A673 (cell line): ENCODE results near the gene OR2T8. TPM values are rescaled to one million over a fixed set of nuclear protein-coding genes. Genes with fewer than 3 reads are reported as not detected.

ENCODE experiments used
- BruUV-seq: library from RNA; stranded (reverse); fragments of 400-500 nt; replicated peaks from 2 replicates; lab custom pipeline; 2021; lab: Mats Ljungman, UMichigan
- CTCF ChIA-PET: fragments of 300-600 bp; sonication (Branson Sonifier 250); formaldehyde crosslinking; loops from one replicate; lab custom pipeline; 2022; ENCODE audit warnings: antibody characterized with exemption; lab: Charles Lee
- POLR2A ChIA-PET: fragments of 300-600 bp; sonication (Branson Sonifier 250); formaldehyde crosslinking; loops from one replicate; lab custom pipeline; 2022; ENCODE audit warnings: antibody characterized with exemption; ENCODE audit not compliant: low non-redundant PET; lab: Charles Lee
- DNase-seq: peaks from one replicate; pipeline ENCODE4 v3.0.0-alpha.2; 2015; ENCODE audit warnings: low spot score
- H3K27ac ChIP-seq: fragments of 200-600 bp; sonication (generic); 2 replicates; pipeline ENCODE4 v1.5.1; 2016; ENCODE audit warnings: mixed run types, low read depth, mild to moderate bottlenecking, mixed read lengths, antibody characterized with exemption, low read length; ENCODE audit not compliant: poor library complexity, severe bottlenecking
- H3K27me3 ChIP-seq: fragments of 200-600 bp; sonication (generic); replicated peaks from 2 replicates; pipeline ENCODE4 v1.6.1; 2017; ENCODE audit warnings: mixed run types, low read depth, mild to moderate bottlenecking, mixed read lengths, antibody characterized with exemption, low read length; ENCODE audit not compliant: insufficient read depth, poor library complexity
- H3K36me3 ChIP-seq: fragments of 200-600 bp; sonication (generic); 2 replicates; pipeline ENCODE4 v1.6.1; 2016; ENCODE audit warnings: mixed run types, mild to moderate bottlenecking, mixed read lengths, antibody characterized with exemption, low read length; ENCODE audit not compliant: insufficient read depth, poor library complexity, severe bottlenecking
- H3K4me1 ChIP-seq: fragments of 200-600 bp; sonication (generic); 2 replicates; pipeline ENCODE4 v1.6.1; 2017; ENCODE audit warnings: mixed run types, mild to moderate bottlenecking, mixed read lengths, antibody characterized with exemption, low read length; ENCODE audit not compliant: insufficient read depth, poor library complexity, severe bottlenecking
- H3K4me3 ChIP-seq: fragments of 200-600 bp; sonication (generic); 2 replicates; pipeline ENCODE4 v1.5.1; 2016; ENCODE audit warnings: low read depth, mixed run types, mild to moderate bottlenecking, mixed read lengths, low read length; ENCODE audit not compliant: poor library complexity, severe bottlenecking
- H3K9me3 ChIP-seq: fragments of 200-600 bp; sonication (generic); 2 replicates; pipeline ENCODE4 v1.6.1; 2016; ENCODE audit warnings: mixed run types, low read depth, mild to moderate bottlenecking, mixed read lengths, antibody characterized with exemption, low read length; ENCODE audit not compliant: poor library complexity, severe bottlenecking
- EZH2 ChIP-seq: fragments of 200-600 bp; sonication (generic); IDR thresholded peaks from 2 replicates; pipeline ENCODE4 v1.6.1; 2017; ENCODE audit warnings: borderline replicate concordance, low read depth, mild to moderate bottlenecking, mixed read lengths, antibody characterized with exemption, low read length; ENCODE audit not compliant: poor library complexity, severe bottlenecking
- intact Hi-C: fragments of 100-400 bp; cut with micrococcal nuclease; formaldehyde crosslinking; loops from one replicate; pipeline ENCODE4 v1.10.0; 2022; ENCODE audit not compliant: unreplicated experiment
- total RNA-seq: library from RNA; stranded (reverse); gene quantifications from 2 replicates; pipeline ENCODE4 v1.2.3, GENCODE V29; 2021
- TF ChIP-seq, protein P1 (sequence below): fragments of 300-800, 200-600 bp; sonication (generic); conservative IDR thresholded peaks from 2 replicates; pipeline ENCODE4 v1.5.1; 2017; ENCODE audit warnings: low read depth, mild to moderate bottlenecking, antibody characterized with exemption, low read length, moderate library complexity, mixed read lengths

OR2T8 gene
- total RNA-seq, 1 experiment from 2014 or later = not detected

DNA sequence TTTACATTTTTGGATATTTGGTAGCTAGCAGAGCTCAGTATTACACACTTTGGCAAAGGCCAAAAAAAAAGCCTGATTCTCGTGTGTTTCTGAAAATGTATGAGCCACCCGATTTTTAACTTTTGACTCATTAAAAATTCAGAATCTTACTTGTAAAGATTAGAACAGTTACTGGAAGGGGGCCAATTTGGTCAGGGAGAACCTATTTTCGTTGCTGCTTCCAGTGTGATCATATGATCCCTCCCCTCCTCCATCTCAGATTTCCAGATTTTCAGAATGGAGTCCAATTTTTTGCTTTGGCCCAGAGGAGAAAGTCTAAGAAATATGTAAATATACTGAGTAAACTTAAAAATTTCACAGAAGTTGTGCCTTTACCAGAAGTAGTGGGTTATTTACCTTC, 41.7 kb downstream of the OR2T8 start:
- no peaks in the 10 kb centered on the region for H3K4me1 ChIP-seq
- TF ChIP-seq, protein P1, sequence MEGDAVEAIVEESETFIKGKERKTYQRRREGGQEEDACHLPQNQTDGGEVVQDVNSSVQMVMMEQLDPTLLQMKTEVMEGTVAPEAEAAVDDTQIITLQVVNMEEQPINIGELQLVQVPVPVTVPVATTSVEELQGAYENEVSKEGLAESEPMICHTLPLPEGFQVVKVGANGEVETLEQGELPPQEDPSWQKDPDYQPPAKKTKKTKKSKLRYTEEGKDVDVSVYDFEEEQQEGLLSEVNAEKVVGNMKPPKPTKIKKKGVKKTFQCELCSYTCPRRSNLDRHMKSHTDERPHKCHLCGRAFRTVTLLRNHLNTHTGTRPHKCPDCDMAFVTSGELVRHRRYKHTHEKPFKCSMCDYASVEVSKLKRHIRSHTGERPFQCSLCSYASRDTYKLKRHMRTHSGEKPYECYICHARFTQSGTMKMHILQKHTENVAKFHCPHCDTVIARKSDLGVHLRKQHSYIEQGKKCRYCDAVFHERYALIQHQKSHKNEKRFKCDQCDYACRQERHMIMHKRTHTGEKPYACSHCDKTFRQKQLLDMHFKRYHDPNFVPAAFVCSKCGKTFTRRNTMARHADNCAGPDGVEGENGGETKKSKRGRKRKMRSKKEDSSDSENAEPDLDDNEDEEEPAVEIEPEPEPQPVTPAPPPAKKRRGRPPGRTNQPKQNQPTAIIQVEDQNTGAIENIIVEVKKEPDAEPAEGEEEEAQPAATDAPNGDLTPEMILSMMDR = no peak
- TF ChIP-seq EZH2 = no peak
- CTCF ChIA-PET = no interaction called here
- H3K4me3 ChIP-seq = no peak overlapping the region
- POLR2A ChIA-PET = no interaction called here
- intact Hi-C loops = no loop called here
- no peaks in the 10 kb centered on the region for H3K9me3 ChIP-seq
- DNase-seq = no peak
- BruUV-seq = no TSS peak
- no peak overlapping the region for H3K27ac ChIP-seq
- no peaks in the 10 kb centered on the region for H3K36me3 ChIP-seq
- H3K27me3 ChIP-seq = no peaks in the 10 kb centered on the region

DNA sequence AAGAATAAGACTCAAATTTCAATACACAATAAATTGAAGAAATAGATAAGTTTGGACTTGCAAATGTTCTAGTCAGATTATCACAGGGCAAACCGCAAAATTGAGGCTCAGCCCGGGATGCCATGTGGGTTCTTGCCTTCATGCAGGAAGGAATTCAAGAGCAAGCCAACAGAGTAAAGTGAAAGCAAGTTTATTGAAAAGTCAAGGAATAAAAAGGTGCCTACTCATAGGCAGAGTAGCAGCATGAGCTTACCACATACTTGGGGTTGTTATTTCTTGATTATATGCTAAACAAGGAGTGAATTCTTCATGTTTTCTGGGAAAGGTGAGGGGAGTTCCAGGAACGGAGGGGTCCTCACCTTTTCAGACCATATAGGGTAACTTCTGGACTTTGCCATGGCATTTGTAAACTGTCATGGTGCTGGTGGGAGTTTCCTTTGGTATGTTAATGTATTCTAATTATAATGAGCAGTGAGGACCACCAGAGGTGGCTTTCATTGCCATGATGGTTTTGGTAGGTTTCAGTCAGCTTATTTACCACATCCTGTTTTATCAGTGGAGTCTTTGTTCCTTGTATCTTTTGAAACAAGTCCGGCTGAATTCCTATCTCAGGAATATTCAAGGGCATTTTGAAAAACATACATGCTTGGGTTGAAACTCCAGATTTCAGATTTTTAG, 43.0 kb downstream of the OR2T8 start:
- Histone ChIP-seq H3K27ac (no peak overlapping the region), H3K9me3 (no peaks in the 10 kb centered on the region), H3K4me3 (no peak overlapping the region), H3K36me3 (no peaks in the 10 kb centered on the region), H3K4me1 (no peaks in the 10 kb centered on the region), H3K27me3 (no peaks in the 10 kb centered on the region)
- ChIA-PET CTCF (no interaction called here), POLR2A (no interaction called here)
- TF ChIP-seq EZH2 = no peak
- TF ChIP-seq, protein P1 = no peak
- no TSS peak for BruUV-seq
- intact Hi-C loops = no loop called here
- no peak for DNase-seq

DNA sequence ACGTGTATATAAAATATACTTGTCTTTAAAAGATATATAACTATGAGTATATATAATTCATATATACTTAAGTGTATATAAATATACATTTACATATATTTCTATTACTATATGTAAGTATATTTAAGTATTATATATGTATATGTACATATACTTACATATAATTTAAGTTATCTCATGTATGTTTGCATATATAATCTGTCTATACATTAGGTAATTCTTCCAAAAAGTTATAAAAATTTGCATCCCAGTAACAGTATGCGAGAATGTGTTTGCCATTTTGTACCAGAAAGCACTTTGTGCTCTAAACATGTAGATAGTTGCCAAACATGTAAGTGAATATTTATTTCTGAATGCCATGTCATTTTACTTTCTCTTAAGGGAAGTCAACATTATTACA, 44.9 kb downstream of the OR2T8 start, which contains the start of gene OR2AK2:
OR2AK2 (plus strand) TSS at position 301 of the 400 bp plus-strand sequence. CDS start 144 bp downstream, outside the sequence.
- Histone ChIP-seq H3K36me3 (no peaks in the 10 kb centered on the region), H3K27me3 (no peaks in the 10 kb centered on the region), H3K9me3 (no peaks in the 10 kb centered on the region), H3K27ac (no peak within 1 kb of the TSS), H3K4me1 (no peaks in the 10 kb centered on the region), H3K4me3 (no peak within 1 kb of the TSS)
- ChIA-PET POLR2A (no interaction called here), CTCF (no interaction called here)
- no TSS peak for BruUV-seq
- TF ChIP-seq EZH2 = no peak
- TF ChIP-seq, protein P1 = no peak
- intact Hi-C loops = no loop called here
- DNase-seq = no peak
